Endothelial cell of hepatic sinusoid (primary cell): ENCODE results near the gene SGMS1.

ENCODE experiments used
- in situ Hi-C: cut with HindIII; loops from 2 replicates; pipeline ENCODE4 v1.10.0; 2017; ENCODE audit warnings: low sequenced_read_pairs

Gene SGMS1

GRCh38 chr10:50561816-50562215 lies 61.9 kb downstream of the SGMS1 start:
- in situ Hi-C loops, result no loop called here

- in situ Hi-C loops, result no loop called here
Observed at GRCh38 chr10:50561266-50561665, 62.5 kb downstream of the SGMS1 start.

GRCh38 chr10:50560370-50560769 lies 63.4 kb downstream of the SGMS1 start:
- in situ Hi-C loops, result no loop called here

- in situ Hi-C loops, result no loop called here
Observed at GRCh38 chr10:50558371-50558770, 65.4 kb downstream of the SGMS1 start.

GRCh38 chr10:50557130-50557682 lies 66.5 kb downstream of the SGMS1 start:
- in situ Hi-C loops, result no loop called here

- in situ Hi-C loops, result no loop called here
Observed at GRCh38 chr10:50556237-50557120, 67.3 kb downstream of the SGMS1 start.

- in situ Hi-C loops, result no loop called here
Observed at GRCh38 chr10:50554995-50555568, 68.7 kb downstream of the SGMS1 start.

- in situ Hi-C loops, result no loop called here
Observed at GRCh38 chr10:50554376-50554994, 69.3 kb downstream of the SGMS1 start.

GRCh38 chr10:50552771-50553535 lies 70.8 kb downstream of the SGMS1 start:
- in situ Hi-C loops, result no loop called here

- in situ Hi-C loops, result no loop called here
Observed at GRCh38 chr10:50552308-50552707, 71.4 kb downstream of the SGMS1 start.

GRCh38 chr10:50551894-50552293 lies 71.9 kb downstream of the SGMS1 start:
- in situ Hi-C loops, result no loop called here

GRCh38 chr10:50550291-50550839 lies 73.4 kb downstream of the SGMS1 start:
- in situ Hi-C loops, result no loop called here

GRCh38 chr10:50549186-50549585 lies 74.6 kb downstream of the SGMS1 start:
- in situ Hi-C loops, result loop anchor here (10.0 kb wide), 1 partner anchor 66 kb away; no protein-coding TSS in a partner anchor

GRCh38 chr10:50548481-50548880 lies 75.3 kb downstream of the SGMS1 start:
- in situ Hi-C loops, result loop anchor here (10.0 kb wide), 1 partner anchor 66 kb away; no protein-coding TSS in a partner anchor

- in situ Hi-C loops, result loop anchor here (10.0 kb wide), 1 partner anchor 69 kb away; no protein-coding TSS in a partner anchor
Observed at GRCh38 chr10:50546287-50546686, 77.5 kb downstream of the SGMS1 start.

- in situ Hi-C loops, result loop anchor here (10.0 kb wide), 1 partner anchor 69 kb away; no protein-coding TSS in a partner anchor
Observed at GRCh38 chr10:50545846-50546245, 77.9 kb downstream of the SGMS1 start.

- in situ Hi-C loops, result loop anchor here (10.0 kb wide), 1 partner anchor 70 kb away; no protein-coding TSS in a partner anchor
Observed at GRCh38 chr10:50544857-50545429, 78.8 kb downstream of the SGMS1 start.

- in situ Hi-C loops, result loop anchor here (10.0 kb wide), 1 partner anchor 71 kb away; no protein-coding TSS in a partner anchor
Observed at GRCh38 chr10:50544095-50544856, 79.5 kb downstream of the SGMS1 start.

GRCh38 chr10:50542871-50543270 lies 80.9 kb downstream of the SGMS1 start:
- in situ Hi-C loops, result loop anchor here (10.0 kb wide), 1 partner anchor 72 kb away; no protein-coding TSS in a partner anchor
